HEK293T (cell line): ENCODE results near the gene BCAR1.

Source experiments
- CTCF ChIA-PET: fragments of 350-600 bp; formaldehyde crosslinking; extraction: SDS; loops from one replicate; lab custom pipeline; 2021; ENCODE audit warnings: antibody characterized with exemption, inconsistent platforms; lab: Yijun Ruan, JAX
- POLR2A ChIA-PET: fragments of 350-600 bp; formaldehyde crosslinking; extraction: SDS; loops from one replicate; lab custom pipeline; 2020; ENCODE audit warnings: antibody characterized with exemption, inconsistent platforms; lab: Yijun Ruan, JAX
- DNase-seq: peaks from one replicate; pipeline ENCODE4 v3.0.0; 2012; ENCODE audit warnings: mixed read lengths; ENCODE audit errors: extremely low spot score
- ARNT ChIP-seq: fragments of 450-650 bp; IDR thresholded peaks from 2 replicates; pipeline ENCODE4 v1.6.1; 2017; ENCODE audit warnings: mild to moderate bottlenecking
- CTBP1 ChIP-seq: fragments of 450-650 bp; IDR thresholded peaks from 2 replicates; pipeline ENCODE4 v1.6.1; 2016; ENCODE audit warnings: borderline replicate concordance
- ELF4 ChIP-seq: fragments of 450-650 bp; IDR thresholded peaks from 2 replicates; pipeline ENCODE4 v1.6.1; 2017; ENCODE audit warnings: antibody characterized with exemption
- FOXA1 ChIP-seq: fragments of 450-650 bp; IDR thresholded peaks from 2 replicates; pipeline ENCODE4 v1.6.1; 2016; ENCODE audit warnings: mild to moderate bottlenecking
- FOXM1 ChIP-seq: fragments of 450-650 bp; IDR thresholded peaks from 2 replicates; pipeline ENCODE4 v1.6.1; 2017; ENCODE audit warnings: mild to moderate bottlenecking, borderline replicate concordance
- L3MBTL2 ChIP-seq: fragments of 450-650 bp; conservative IDR thresholded peaks from 2 replicates; pipeline ENCODE4 v1.6.1; 2016; ENCODE audit warnings: mild to moderate bottlenecking
- NFRKB ChIP-seq: fragments of 450-650 bp; IDR thresholded peaks from 2 replicates; pipeline ENCODE4 v1.6.1; 2016; ENCODE audit warnings: mild to moderate bottlenecking, moderate library complexity
- PKNOX1 ChIP-seq: fragments of 450-650 bp; IDR thresholded peaks from 2 replicates; pipeline ENCODE4 v1.6.1; 2016
- TARDBP ChIP-seq: fragments of 450-650 bp; IDR thresholded peaks from 2 replicates; pipeline ENCODE4 v1.6.1; 2016
- ZNF384 ChIP-seq: fragments of 450-650 bp; IDR thresholded peaks from 2 replicates; pipeline ENCODE4 v1.6.1; 2016

The BCAR1 gene

GRCh38 chr16:75188832-75189477 is 62.5 kb downstream of the BCAR1 start:
- TF ChIP-seq CTBP1, result no peak
- no peak for TF ChIP-seq FOXA1
- DNase-seq, result no peak
- ChIA-PET CTCF (no interaction called here), POLR2A (no interaction called here)

- ChIA-PET POLR2A (no interaction called here), CTCF (no interaction called here)
- DNase-seq, result no peak
- TF ChIP-seq ELF4 (no peak), CTBP1 (no peak), ZNF384 (no peak), PKNOX1 (no peak), L3MBTL2 (no peak), NFRKB (no peak)
These were observed 69.8 kb downstream of the BCAR1 start for GRCh38 chr16:75181630-75182029.

- ChIA-PET CTCF (no interaction called here), POLR2A (no interaction called here)
- TF ChIP-seq PKNOX1 (no peak), TARDBP (no peak), ARNT (no peak), NFRKB (no peak), FOXM1 (no peak)
- DNase-seq, result no peak
These were observed 72.2 kb downstream of the BCAR1 start for GRCh38 chr16:75179208-75179607.
